Fibroblast of lung (primary cell): ENCODE measurements around the gene SSBP3. TPM values are rescaled to one million over a fixed set of nuclear protein-coding genes. Genes with fewer than 3 reads are reported as not detected.

ENCODE experiments used
- DNase-seq, 2 donors: peaks; one replicate each; pipeline versions ENCODE4 v3.0.0 to v3.0.0-alpha.2; 2010; ENCODE audit warnings: low read depth in 2 of 2
- H2AFZ ChIP-seq: 2 replicates; pipeline ENCODE4 v1.5.1; 2012; ENCODE audit warnings: low read length, control low read depth, inconsistent platforms
- H3K27ac ChIP-seq: 2 replicates; pipeline ENCODE4 v1.5.1; 2011; ENCODE audit warnings: low read length, control low read depth; ENCODE audit not compliant: insufficient read depth
- H3K27me3 ChIP-seq: 2 replicates; pipeline ENCODE4 v1.5.1; 2011; ENCODE audit warnings: mild to moderate bottlenecking, low read length; ENCODE audit not compliant: control insufficient read depth, insufficient read depth
- H3K36me3 ChIP-seq: 2 replicates; pipeline ENCODE4 v1.5.1; 2011; ENCODE audit warnings: low read length; ENCODE audit not compliant: control insufficient read depth, insufficient read depth
- H3K4me1 ChIP-seq: 2 replicates; pipeline ENCODE4 v1.5.1; 2011; ENCODE audit warnings: low read length; ENCODE audit not compliant: control insufficient read depth, insufficient read depth; ENCODE audit errors: extremely low read depth
- H3K4me2 ChIP-seq: 2 replicates; pipeline ENCODE4 v1.5.1; 2011; ENCODE audit warnings: low read length, control low read depth; ENCODE audit not compliant: insufficient read depth; ENCODE audit errors: extremely low read depth
- H3K4me3 ChIP-seq, 4 experiments: fragments of 200-600 bp in 1 of 4; sonication (generic) in 1 of 4; replicated peaks in 1 of 4; 2 replicates each; pipeline ENCODE4 v1.5.1; 2011 to 2016; ENCODE audit warnings: low read length in 4 of 4, low read depth in 3 of 4, mild to moderate bottlenecking in 3 of 4, control low read depth in 2 of 4, inconsistent platforms in 1 of 4, mixed read lengths in 1 of 4; ENCODE audit not compliant: insufficient read depth in 1 of 4; ENCODE audit errors: control extremely low read depth in 1 of 4
- H3K79me2 ChIP-seq: 2 replicates; pipeline ENCODE4 v1.5.1; 2012; ENCODE audit warnings: mild to moderate bottlenecking, low read length, inconsistent platforms; ENCODE audit not compliant: control insufficient read depth, insufficient read depth
- H3K9ac ChIP-seq: 2 replicates; pipeline ENCODE4 v1.5.1; 2011; ENCODE audit warnings: mild to moderate bottlenecking, low read length, control low read depth; ENCODE audit not compliant: insufficient read depth
- H3K9me3 ChIP-seq: 2 replicates; pipeline ENCODE4 v1.5.1; 2012; ENCODE audit warnings: low read depth, low read length; ENCODE audit not compliant: control insufficient read depth, insufficient read depth
- H4K20me1 ChIP-seq: 2 replicates; pipeline ENCODE4 v1.5.1; 2011; ENCODE audit warnings: low read length; ENCODE audit not compliant: control insufficient read depth, insufficient read depth; ENCODE audit errors: extremely low read depth
- CTCF ChIP-seq, 2 donors: IDR thresholded peaks in 1 of 2; conservative IDR thresholded peaks in 1 of 2; 1 replicate in 1 of 2; 2 replicates in 1 of 2; pipeline ENCODE4 v1.5.1; 2011 to 2012; ENCODE audit warnings: low read length in 2 of 2, control low read depth in 1 of 2, inconsistent platforms in 1 of 2, low read depth in 1 of 2, mild to moderate bottlenecking in 1 of 2
- EZH2 ChIP-seq: IDR thresholded peaks from 2 replicates; pipeline ENCODE4 v1.5.1; 2012; ENCODE audit warnings: low read length, control low read depth, mild to moderate bottlenecking; ENCODE audit errors: missing control alignments
- polyA plus RNA-seq, 2 donors: library from polyadenylated mRNA; depleted of rRNA in 1 of 2; stranded (reverse) in 1 of 2; unstranded in 1 of 2; fragments of >200 nt; gene quantifications; 2 replicates each; pipeline ENCODE4 v1.2.1, GENCODE V29; 2011 to 2012; ENCODE audit warnings: missing spikeins in 1 of 2
- total RNA-seq: library from RNA; depleted of rRNA; stranded (reverse); fragments of >200 nt; gene quantifications from 2 replicates; pipeline ENCODE4 v1.2.1, GENCODE V29; 2014

Gene SSBP3
- total and polyA plus RNA-seq, 2 donors (not counting 1 experiment from before 2014, with no cell fraction given), result 9.4 to 26.4 TPM

GRCh38 chr1:54429838-54430237, 23.6 kb upstream of the SSBP3 start:
- no peak for DNase-seq
- no peaks in the 10 kb centered on the region for H3K4me1 ChIP-seq
- H2AFZ ChIP-seq, result no peak overlapping the region
- no peaks in the 10 kb centered on the region for H4K20me1 ChIP-seq
- no peaks in the 10 kb centered on the region for H3K79me2 ChIP-seq
- H3K27me3 ChIP-seq, result no peaks in the 10 kb centered on the region
- H3K4me3 ChIP-seq, result no peak overlapping the region
- H3K4me2 ChIP-seq, result no peak overlapping the region
- no peaks in the 10 kb centered on the region for H3K36me3 ChIP-seq
- no peak overlapping the region for H3K27ac ChIP-seq
- H3K9ac ChIP-seq, result no peak overlapping the region
- TF ChIP-seq CTCF (conservative IDR thresholded peaks at IDR 0.05 in 1 of 2, IDR thresholded peaks at IDR 0.05 in 1 of 2; ENCODE audit: low read depth in 1 of 2, low read length in 2 of 2) (no peak), EZH2 (no peak)
- H3K9me3 ChIP-seq, result no peaks in the 10 kb centered on the region

GRCh38 chr1:54428837-54429518, 22.8 kb upstream of the SSBP3 start:
- Histone ChIP-seq H3K4me1 (no peaks in the 10 kb centered on the region), H3K36me3 (no peaks in the 10 kb centered on the region), H3K79me2 (no peaks in the 10 kb centered on the region), H3K9me3 (no peaks in the 10 kb centered on the region), H3K9ac (no peak overlapping the region), H4K20me1 (no peaks in the 10 kb centered on the region), H3K4me3 (no peak overlapping the region), H3K4me2 (no peak overlapping the region), H3K27ac (no peak overlapping the region), H2AFZ (no peak overlapping the region), H3K27me3 (no peaks in the 10 kb centered on the region)
- DNase-seq, result no peak
- TF ChIP-seq EZH2, result no peak
- no peak for TF ChIP-seq CTCF (conservative IDR thresholded peaks at IDR 0.05 in 1 of 2, IDR thresholded peaks at IDR 0.05 in 1 of 2; ENCODE audit: low read depth in 1 of 2, low read length in 2 of 2)

- Histone ChIP-seq H3K36me3 (no peaks in the 10 kb centered on the region), H4K20me1 (no peaks in the 10 kb centered on the region), H3K27me3 (peaks cover 5% of the 10 kb centered on the region), H3K4me3 (no peak overlapping the region), H3K27ac (no peak overlapping the region), H3K9ac (no peak overlapping the region), H3K9me3 (no peaks in the 10 kb centered on the region), H3K79me2 (no peaks in the 10 kb centered on the region), H2AFZ (no peak overlapping the region), H3K4me2 (no peak overlapping the region), H3K4me1 (no peaks in the 10 kb centered on the region)
- no peak for DNase-seq
- no peak for TF ChIP-seq EZH2
- peak in 1 of 2 donors; percentile 3 for TF ChIP-seq CTCF (conservative IDR thresholded peaks at IDR 0.05 in 1 of 2, IDR thresholded peaks at IDR 0.05 in 1 of 2; ENCODE audit: low read depth in 1 of 2, low read length in 2 of 2)
These were observed 19.0 kb upstream of the SSBP3 start for GRCh38 chr1:54425152-54425584.
